Non-pigmented ciliary epithelial cell (primary cell): ENCODE data around the gene DDR2.

Source experiments
- DNase-seq: peaks from one replicate; pipeline ENCODE4 v3.0.0-alpha.2; 2010; ENCODE audit warnings: low read depth

The DDR2 gene

GRCh38 chr1:162629651-162630050 lies 2.6 kb upstream of the DDR2 start:
- no peak for DNase-seq

GRCh38 chr1:162631546-162632191 lies 595 bp upstream of the DDR2 start:
- DNase-seq: no peak

- DNase-seq: no peak
Observed at GRCh38 chr1:162632698-162633080, 425 bp downstream of the DDR2 start.

- no peak for DNase-seq
Observed at GRCh38 chr1:162633081-162633762, 958 bp downstream of the DDR2 start.

- no peak for DNase-seq
Observed at GRCh38 chr1:162635418-162635817, 3.2 kb downstream of the DDR2 start.

- no peak for DNase-seq
Observed at GRCh38 chr1:162639718-162640117, 7.5 kb downstream of the DDR2 start.

- no peak for DNase-seq
Observed at GRCh38 chr1:162641114-162641513, 8.8 kb downstream of the DDR2 start.

- no peak for DNase-seq
Observed at GRCh38 chr1:162644986-162645314, 12.7 kb downstream of the DDR2 start.

GRCh38 chr1:162645666-162646065 lies 13.4 kb downstream of the DDR2 start:
- no peak for DNase-seq

GRCh38 chr1:162649583-162649982 lies 17.3 kb downstream of the DDR2 start:
- no peak for DNase-seq

GRCh38 chr1:162654915-162655620 lies 22.8 kb downstream of the DDR2 start:
- DNase-seq: no peak

GRCh38 chr1:162656266-162656665 lies 24.0 kb downstream of the DDR2 start:
- no peak for DNase-seq

- DNase-seq: no peak
Observed at GRCh38 chr1:162660574-162660973, 28.3 kb downstream of the DDR2 start.

GRCh38 chr1:162661336-162661735 lies 29.1 kb downstream of the DDR2 start:
- no peak for DNase-seq

GRCh38 chr1:162662013-162662412 lies 29.7 kb downstream of the DDR2 start:
- no peak for DNase-seq

GRCh38 chr1:162663086-162663485 lies 30.8 kb downstream of the DDR2 start:
- no peak for DNase-seq

- peak; percentile 57 for DNase-seq
Observed at GRCh38 chr1:162663589-162664106, 31.4 kb downstream of the DDR2 start.

GRCh38 chr1:162666006-162666645 lies 33.9 kb downstream of the DDR2 start:
- no peak for DNase-seq

- no peak for DNase-seq
Observed at GRCh38 chr1:162667381-162668080, 35.3 kb downstream of the DDR2 start.

- no peak for DNase-seq
Observed at GRCh38 chr1:162670928-162671663, 38.8 kb downstream of the DDR2 start.

GRCh38 chr1:162671664-162672410 lies 39.6 kb downstream of the DDR2 start:
- no peak for DNase-seq
